HG02678 (cell line): ENCODE results near the gene PRKCB.

ENCODE experiments used
- ATAC-seq: cut with Tn5 transposase; IDR thresholded peaks from one replicate; pipeline ENCODE4 v1.9.1; 2021; ENCODE audit warnings: mild to moderate bottlenecking, moderate library complexity; ENCODE audit not compliant: unreplicated experiment

PRKCB gene

GRCh38 chr16:23836078-23836403 lies 258 bp downstream of the PRKCB start:
- ATAC-seq: no peak

- peak; percentile 24 for ATAC-seq
Observed at GRCh38 chr16:23836404-23837311, 875 bp downstream of the PRKCB start.

GRCh38 chr16:23837553-23838308 lies 1.9 kb downstream of the PRKCB start:
- ATAC-seq: no peak

GRCh38 chr16:23838485-23839142 lies 2.8 kb downstream of the PRKCB start:
- no peak for ATAC-seq

- ATAC-seq: no peak
Observed at GRCh38 chr16:23840310-23840709, 4.5 kb downstream of the PRKCB start.

GRCh38 chr16:23842137-23842600 lies 6.4 kb downstream of the PRKCB start:
- peak; percentile 72 for ATAC-seq

GRCh38 chr16:23843143-23843542 lies 7.4 kb downstream of the PRKCB start:
- no peak for ATAC-seq

GRCh38 chr16:23847251-23847650 lies 11.5 kb downstream of the PRKCB start:
- no peak for ATAC-seq

- peak; percentile 44 for ATAC-seq
Observed at GRCh38 chr16:23847948-23848347, 12.2 kb downstream of the PRKCB start.

- no peak for ATAC-seq
Observed at GRCh38 chr16:23848958-23849357, 13.2 kb downstream of the PRKCB start.

GRCh38 chr16:23852794-23853562 lies 17.2 kb downstream of the PRKCB start:
- ATAC-seq: no peak

GRCh38 chr16:23855010-23855409 lies 19.2 kb downstream of the PRKCB start:
- no peak for ATAC-seq

GRCh38 chr16:23856251-23856709 lies 20.5 kb downstream of the PRKCB start:
- no peak for ATAC-seq

- no peak for ATAC-seq
Observed at GRCh38 chr16:23857256-23857880, 21.6 kb downstream of the PRKCB start.

- ATAC-seq: no peak
Observed at GRCh38 chr16:23857881-23858269, 22.1 kb downstream of the PRKCB start.

- ATAC-seq: no peak
Observed at GRCh38 chr16:23858542-23858941, 22.8 kb downstream of the PRKCB start.

- no peak for ATAC-seq
Observed at GRCh38 chr16:23859713-23860269, 24.0 kb downstream of the PRKCB start.

GRCh38 chr16:23861874-23862273 lies 26.1 kb downstream of the PRKCB start:
- ATAC-seq: no peak

GRCh38 chr16:23862556-23862955 lies 26.8 kb downstream of the PRKCB start:
- ATAC-seq: no peak
